GM18907 (cell line): Measurements from ENCODE around the gene POLR2E.
A peak's percentile ranks its signal among the peaks of the same experiment; 100 is the strongest.

Experiments used
- ATAC-seq: cut with Tn5 transposase; IDR thresholded peaks from one replicate; pipeline ENCODE4 v1.9.1; 2021; ENCODE audit warnings: mild to moderate bottlenecking, moderate library complexity; ENCODE audit not compliant: unreplicated experiment

POLR2E gene

GRCh38 chr19:1111641-1112267 lies 16.6 kb upstream of the POLR2E start:
- no peak for ATAC-seq

GRCh38 chr19:1110809-1111640 lies 15.8 kb upstream of the POLR2E start:
- no peak for ATAC-seq

GRCh38 chr19:1109697-1110671 lies 14.8 kb upstream of the POLR2E start:
- ATAC-seq, result no peak

- ATAC-seq, result no peak
Observed at GRCh38 chr19:1109032-1109551, 13.9 kb upstream of the POLR2E start.

- no peak for ATAC-seq
Observed at GRCh38 chr19:1108291-1109031, 13.3 kb upstream of the POLR2E start.

- ATAC-seq, result no peak
Observed at GRCh38 chr19:1107661-1108261, 12.6 kb upstream of the POLR2E start.

- no peak for ATAC-seq
Observed at GRCh38 chr19:1106841-1107660, 11.9 kb upstream of the POLR2E start.

- no peak for ATAC-seq
Observed at GRCh38 chr19:1105873-1106840, 11.0 kb upstream of the POLR2E start.

GRCh38 chr19:1105008-1105872 lies 10.1 kb upstream of the POLR2E start:
- ATAC-seq, result no peak

- peak; percentile 26 for ATAC-seq
Observed at GRCh38 chr19:1104311-1105007, 9.3 kb upstream of the POLR2E start.

GRCh38 chr19:1103708-1104310 lies 8.6 kb upstream of the POLR2E start, which contains the start of gene GPX4:
GPX4 (plus strand) TSS chr19:1103994; CDS start chr19:1104044, 50 bp downstream.
- peak; percentile 60 for ATAC-seq

- ATAC-seq, result no peak
Observed at GRCh38 chr19:1103132-1103707, 8.0 kb upstream of the POLR2E start.

GRCh38 chr19:1102407-1103131 lies 7.4 kb upstream of the POLR2E start:
- peak; percentile 29 for ATAC-seq

- no peak for ATAC-seq
Observed at GRCh38 chr19:1101337-1101698, 6.1 kb upstream of the POLR2E start.
